Uterus (tissue), 4 donors: ENCODE data around the gene ARMC8. TPM values are rescaled to one million over a fixed set of nuclear protein-coding genes. Genes with fewer than 3 reads are reported as not detected.
A peak's percentile ranks its signal among the peaks of the same experiment; 100 is the strongest.

Source experiments
- DNase-seq, 2 donors: peaks; one replicate each; pipeline ENCODE4 v3.0.0-alpha.2; 2019 to 2020
- H3K27ac ChIP-seq, 2 donors: fragments of 200-600 bp; sonication (generic); 1 replicate in 1 of 2; 2 replicates in 1 of 2; pipeline ENCODE4 v1.5.1; 2016 to 2018
- H3K27me3 ChIP-seq, 2 donors: fragments of 200-600 bp; sonication (generic); one replicate each; pipeline ENCODE4 v1.5.1; 2018 to 2019; ENCODE audit warnings: control low read depth in 1 of 2
- H3K36me3 ChIP-seq, 2 donors: fragments of 200-600 bp; sonication (generic); one replicate each; pipeline ENCODE4 v1.5.1; 2019; ENCODE audit warnings: control low read depth in 1 of 2
- H3K4me1 ChIP-seq, 2 donors: fragments of 200-600 bp; sonication (generic); one replicate each; pipeline ENCODE4 v1.5.1; 2018 to 2019; ENCODE audit warnings: control low read depth in 1 of 2
- H3K4me3 ChIP-seq, 2 donors: fragments of 200-600 bp; sonication (generic); 1 replicate in 1 of 2; 2 replicates in 1 of 2; pipeline ENCODE4 v1.5.1; 2018 to 2019; ENCODE audit warnings: mild to moderate bottlenecking in 1 of 2
- H3K9me3 ChIP-seq, 2 donors: fragments of 200-600 bp; sonication (generic); one replicate each; pipeline ENCODE4 v1.5.1; 2019; ENCODE audit warnings: control low read depth in 1 of 2
- POLR2A ChIP-seq, 2 donors: fragments of 450-650 bp; IDR thresholded peaks; one replicate each; pipeline ENCODE4 v1.6.1; 2016; ENCODE audit warnings: antibody characterized with exemption in 2 of 2, mild to moderate bottlenecking in 1 of 2, moderate library complexity in 1 of 2
- intact Hi-C: fragments of 100-400 bp; cut with DNase I; formaldehyde crosslinking; loops from one replicate; pipeline ENCODE4 v1.15.1; 2023; ENCODE audit warnings: low total_unique reads
- total RNA-seq, 4 donors: library from RNA; depleted of rRNA in 3 of 4; stranded (reverse); fragments of >200 nt in 3 of 4; gene quantifications; one replicate each; pipeline versions ENCODE4 v1.1.0 to v1.2.4, GENCODE V29; 2014 to 2023
- TF ChIP-seq, protein P1 (sequence below), 4 experiments: fragments of 200-600 bp in 2 of 4; fragments of 450-650 bp in 2 of 4; sonication (generic) in 2 of 4; IDR thresholded peaks; one replicate each; pipeline ENCODE4 v1.5.1; 2016 to 2019; ENCODE audit warnings: antibody characterized with exemption in 4 of 4, mild to moderate bottlenecking in 2 of 4, moderate library complexity in 1 of 4
- donor health status: DM: yes; HTN: yes; CAD: no.

The ARMC8 gene
- total RNA-seq, 4 donors from 2014 or later, result 38.7 to 85.1 (median 64.6) TPM

DNA sequence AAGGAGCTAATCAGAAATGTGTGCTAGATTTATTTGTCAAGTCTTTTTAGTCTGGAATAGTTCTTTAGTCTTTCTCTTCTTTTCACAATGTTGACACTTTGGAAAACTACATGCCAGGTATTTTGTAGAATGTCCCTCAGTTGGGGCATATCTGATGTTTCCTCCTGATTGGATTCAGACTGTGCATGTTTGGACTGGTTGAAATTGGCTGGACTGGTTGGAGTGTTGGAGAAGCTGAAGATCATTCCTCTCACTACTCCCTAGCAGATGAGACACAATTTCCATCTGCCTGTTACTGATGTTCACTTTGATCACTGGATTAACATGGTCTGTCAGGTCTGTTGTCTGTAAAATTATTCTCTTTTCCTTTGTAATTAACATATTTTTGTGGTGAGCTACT, 138.9 kb downstream of the ARMC8 start:
- no peaks in the 10 kb centered on the region for H3K36me3 ChIP-seq
- H3K27ac ChIP-seq, result no peak overlapping the region
- DNase-seq, result no peak
- intact Hi-C loops, result no loop called here
- no peaks in the 10 kb centered on the region for H3K27me3 ChIP-seq
- no peak overlapping the region for H3K4me3 ChIP-seq
- no peak for TF ChIP-seq POLR2A (IDR thresholded peaks at IDR 0.05)
- TF ChIP-seq, protein P1, sequence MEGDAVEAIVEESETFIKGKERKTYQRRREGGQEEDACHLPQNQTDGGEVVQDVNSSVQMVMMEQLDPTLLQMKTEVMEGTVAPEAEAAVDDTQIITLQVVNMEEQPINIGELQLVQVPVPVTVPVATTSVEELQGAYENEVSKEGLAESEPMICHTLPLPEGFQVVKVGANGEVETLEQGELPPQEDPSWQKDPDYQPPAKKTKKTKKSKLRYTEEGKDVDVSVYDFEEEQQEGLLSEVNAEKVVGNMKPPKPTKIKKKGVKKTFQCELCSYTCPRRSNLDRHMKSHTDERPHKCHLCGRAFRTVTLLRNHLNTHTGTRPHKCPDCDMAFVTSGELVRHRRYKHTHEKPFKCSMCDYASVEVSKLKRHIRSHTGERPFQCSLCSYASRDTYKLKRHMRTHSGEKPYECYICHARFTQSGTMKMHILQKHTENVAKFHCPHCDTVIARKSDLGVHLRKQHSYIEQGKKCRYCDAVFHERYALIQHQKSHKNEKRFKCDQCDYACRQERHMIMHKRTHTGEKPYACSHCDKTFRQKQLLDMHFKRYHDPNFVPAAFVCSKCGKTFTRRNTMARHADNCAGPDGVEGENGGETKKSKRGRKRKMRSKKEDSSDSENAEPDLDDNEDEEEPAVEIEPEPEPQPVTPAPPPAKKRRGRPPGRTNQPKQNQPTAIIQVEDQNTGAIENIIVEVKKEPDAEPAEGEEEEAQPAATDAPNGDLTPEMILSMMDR (IDR thresholded peaks at IDR 0.05), result no peak
- no peaks in the 10 kb centered on the region for H3K9me3 ChIP-seq
- H3K4me1 ChIP-seq, result peaks cover 3 to 10% of the 10 kb centered on the region in 2 donors

DNA sequence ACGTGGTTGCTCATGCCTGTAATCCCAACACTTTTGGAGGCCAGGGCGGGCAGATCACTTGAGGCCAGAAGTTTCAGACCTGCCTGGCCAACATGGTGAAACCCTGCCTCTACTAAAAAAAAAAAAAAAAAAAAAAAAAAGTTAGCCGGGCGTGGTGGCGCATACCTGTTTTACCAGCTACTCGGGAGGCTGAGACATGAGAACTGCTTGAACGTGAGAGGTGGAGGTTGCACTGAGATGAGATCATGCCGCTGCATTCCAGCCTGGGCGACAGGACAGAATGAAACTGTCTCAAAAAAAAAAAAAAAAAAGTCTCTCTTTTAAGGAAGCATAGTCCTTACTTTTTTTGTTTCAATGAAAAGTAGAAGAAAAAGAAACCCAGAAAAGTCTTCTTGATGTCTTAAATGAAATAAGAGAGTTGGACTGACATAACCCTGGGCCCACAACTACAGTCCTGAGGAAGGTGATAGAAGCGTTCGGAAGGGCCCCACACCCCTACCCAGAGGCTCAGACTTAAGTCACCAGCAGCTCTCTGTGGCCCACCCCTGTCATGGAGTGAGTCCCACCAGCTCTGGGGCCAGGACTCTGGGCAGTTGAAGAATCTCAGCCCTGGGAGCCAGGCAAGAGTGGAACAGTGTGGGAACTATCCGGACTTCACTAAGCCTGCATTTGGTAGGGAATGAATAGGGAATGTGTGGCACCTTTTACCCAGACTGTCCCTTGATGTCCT, 139.9 kb downstream of the ARMC8 start:
- H3K4me1 ChIP-seq, result peaks cover 3 to 10% of the 10 kb centered on the region in 2 donors
- DNase-seq, result no peak
- no peak overlapping the region for H3K27ac ChIP-seq
- no peaks in the 10 kb centered on the region for H3K9me3 ChIP-seq
- no peaks in the 10 kb centered on the region for H3K36me3 ChIP-seq
- no peak for TF ChIP-seq POLR2A (IDR thresholded peaks at IDR 0.05)
- TF ChIP-seq, protein P1 (IDR thresholded peaks at IDR 0.05), result no peak
- intact Hi-C loops, result no loop called here
- no peaks in the 10 kb centered on the region for H3K27me3 ChIP-seq
- no peak overlapping the region for H3K4me3 ChIP-seq

DNA sequence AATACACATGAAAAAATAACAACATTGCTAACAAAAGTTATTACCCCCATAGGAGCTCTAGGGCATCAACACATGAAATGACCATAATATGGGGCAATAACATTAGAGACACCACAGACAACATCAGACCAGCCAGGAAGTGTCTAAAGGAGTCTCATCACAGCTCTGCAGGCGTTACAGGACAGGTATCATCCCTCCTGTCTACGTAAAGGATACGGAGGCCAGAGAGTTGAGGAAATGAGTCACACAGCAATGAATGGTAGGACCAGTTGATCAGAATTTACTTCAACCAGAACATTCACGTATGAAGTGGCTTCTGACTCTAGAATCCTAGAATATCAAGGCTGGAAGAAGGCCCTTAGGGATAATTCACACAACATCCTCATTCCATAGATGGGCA, 140.7 kb downstream of the ARMC8 start:
- Histone ChIP-seq H3K4me1 (peaks cover 3 to 10% of the 10 kb centered on the region in 2 donors), H3K4me3 (no peak overlapping the region), H3K27ac (no peak overlapping the region), H3K9me3 (no peaks in the 10 kb centered on the region), H3K36me3 (no peaks in the 10 kb centered on the region), H3K27me3 (no peaks in the 10 kb centered on the region)
- TF ChIP-seq, protein P1 (IDR thresholded peaks at IDR 0.05), result no peak
- no peak for TF ChIP-seq POLR2A (IDR thresholded peaks at IDR 0.05)
- no peak for DNase-seq
- intact Hi-C loops, result no loop called here

DNA sequence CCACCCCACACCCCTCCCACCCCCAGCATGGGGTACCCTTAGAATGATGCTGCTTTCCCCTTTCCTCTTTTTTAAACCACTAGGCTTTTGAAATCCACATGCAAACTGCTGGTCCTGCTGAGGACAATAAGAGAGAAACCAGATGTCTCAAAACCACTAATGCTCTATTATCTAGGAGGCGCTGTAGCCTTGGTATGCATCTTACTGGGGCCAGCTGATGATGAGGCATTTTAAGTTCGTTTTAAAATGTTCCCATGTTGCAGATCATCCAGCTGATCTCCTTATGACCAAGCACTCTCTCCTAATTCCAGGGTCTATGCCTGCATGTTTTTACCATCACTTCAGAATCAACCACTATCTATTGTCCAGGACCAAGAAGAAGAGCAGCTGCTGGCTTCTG, 141.2 kb downstream of the ARMC8 start:
- TF ChIP-seq POLR2A (IDR thresholded peaks at IDR 0.05), result no peak
- TF ChIP-seq, protein P1 (IDR thresholded peaks at IDR 0.05), result no peak
- Histone ChIP-seq H3K4me1 (peaks cover 3 to 10% of the 10 kb centered on the region in 2 donors), H3K36me3 (no peaks in the 10 kb centered on the region), H3K9me3 (no peaks in the 10 kb centered on the region), H3K27me3 (no peaks in the 10 kb centered on the region), H3K27ac (no peak overlapping the region), H3K4me3 (no peak overlapping the region)
- DNase-seq, result no peak
- intact Hi-C loops, result no loop called here

DNA sequence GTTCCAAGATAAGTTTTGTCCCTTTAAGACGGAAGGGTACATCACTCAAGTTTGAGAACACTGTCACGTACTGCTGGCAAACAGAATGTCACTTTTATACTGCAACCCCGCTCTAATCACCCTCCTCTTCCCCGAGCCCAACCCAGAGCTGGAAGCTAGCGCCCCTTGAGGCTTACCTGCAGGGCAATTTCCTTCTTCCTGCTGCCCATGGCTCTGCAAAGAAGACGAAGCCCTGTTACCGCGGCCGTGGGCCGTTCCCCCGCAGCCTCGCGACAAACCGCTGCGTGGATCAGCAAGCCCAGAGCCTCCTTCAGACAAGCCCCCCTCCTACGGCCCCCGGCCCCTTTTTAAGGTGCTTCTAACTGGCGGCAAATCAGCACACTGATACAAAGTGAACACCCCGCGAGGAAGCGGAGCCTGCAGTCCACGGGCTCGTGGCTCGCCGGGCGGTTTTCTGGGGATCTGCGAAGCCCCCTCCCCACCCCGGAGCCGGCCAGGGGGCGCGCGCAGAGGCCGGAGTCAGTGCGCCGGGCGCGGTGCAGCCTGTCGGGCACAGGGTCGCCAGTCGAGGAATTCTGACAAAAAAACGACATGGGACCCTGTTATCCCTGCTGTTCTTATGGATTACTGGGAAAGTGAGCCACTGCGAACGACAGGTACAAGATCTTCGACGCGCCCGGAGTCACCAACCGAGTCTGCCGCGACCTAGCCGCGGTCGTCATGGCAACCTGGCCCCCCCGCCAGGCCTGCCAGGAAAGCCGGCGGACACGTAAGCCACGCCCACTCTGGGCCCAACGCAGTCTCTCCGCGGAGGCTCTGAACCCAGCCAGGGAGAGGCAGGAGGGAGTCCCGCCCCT, 142.3 kb downstream of the ARMC8 start, which contains the start of gene NME9:
NME9 (minus strand) TSS at position 725 of the 857 bp plus-strand sequence; CDS start at position 209, 516 bp downstream.
- Histone ChIP-seq H3K36me3 (no peaks in the 10 kb centered on the region), H3K4me1 (peaks cover 3 to 10% of the 10 kb centered on the region in 2 donors), H3K27ac (peak within 1 kb of the TSS; percentile 46 to 47), H3K27me3 (no peaks in the 10 kb centered on the region), H3K4me3 (peak within 1 kb of the TSS; percentile 54 to 72), H3K9me3 (no peaks in the 10 kb centered on the region)
- DNase-seq, result peak; percentile 82 to 89
- TF ChIP-seq, protein P1 (IDR thresholded peaks at IDR 0.05), result peak; percentile 35 to 65 (median 50)
- peak in 1 of 2 donors; percentile 18 for TF ChIP-seq POLR2A (IDR thresholded peaks at IDR 0.05)
- intact Hi-C loops, result no loop called here
